GM12873 (cell line): Measurements from ENCODE around the gene AKAP12.

ENCODE experiments used
- TF ChIP-seq, protein P1 (sequence below): IDR thresholded peaks from 2 replicates; pipeline ENCODE4 v1.5.1; 2012; ENCODE audit warnings: low read depth, mild to moderate bottlenecking, moderate library complexity, low read length, control low read depth; ENCODE audit not compliant: insufficient read depth; ENCODE audit errors: missing control alignments

Gene AKAP12

DNA sequence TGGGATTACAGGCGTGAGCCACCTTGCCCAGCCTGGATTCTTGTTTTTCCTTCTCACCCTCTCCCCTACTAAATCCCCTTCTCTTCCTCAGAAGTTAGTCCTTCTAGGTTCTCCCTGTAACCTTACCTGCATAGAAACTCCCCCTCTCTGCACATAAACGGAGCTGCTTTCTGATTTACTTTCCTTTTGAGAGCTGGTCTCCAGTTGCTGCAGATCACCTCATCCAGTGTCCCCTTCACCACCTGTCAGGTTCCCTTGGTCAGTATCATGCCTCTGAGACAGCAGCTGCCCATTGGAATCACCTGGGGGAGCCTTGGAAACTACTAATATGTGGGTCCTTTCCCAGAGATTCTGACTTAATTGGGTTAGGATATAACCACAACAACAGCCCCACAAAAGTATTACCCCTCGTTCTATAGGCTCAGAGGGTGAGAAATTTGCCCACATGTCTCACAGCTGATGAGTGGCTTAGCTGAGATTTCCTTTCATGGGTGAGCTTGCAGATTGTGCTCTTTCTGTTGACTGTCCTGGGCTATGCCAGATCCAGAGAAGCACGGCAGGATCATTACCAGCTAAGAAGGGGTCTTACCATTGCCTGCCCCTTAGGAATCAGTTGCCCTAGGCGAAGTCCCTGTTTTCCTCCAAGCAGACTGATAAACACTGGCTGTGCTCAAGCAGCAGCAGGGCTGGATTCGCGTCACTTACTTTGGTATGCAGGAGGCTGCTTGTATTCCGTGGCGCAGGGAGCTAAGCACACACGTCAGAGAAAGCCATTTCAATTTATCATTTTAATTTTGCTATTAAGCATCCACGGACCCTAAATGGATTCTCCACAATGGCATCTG, 51.3 kb downstream of the AKAP12 start:
- TF ChIP-seq, protein P1, sequence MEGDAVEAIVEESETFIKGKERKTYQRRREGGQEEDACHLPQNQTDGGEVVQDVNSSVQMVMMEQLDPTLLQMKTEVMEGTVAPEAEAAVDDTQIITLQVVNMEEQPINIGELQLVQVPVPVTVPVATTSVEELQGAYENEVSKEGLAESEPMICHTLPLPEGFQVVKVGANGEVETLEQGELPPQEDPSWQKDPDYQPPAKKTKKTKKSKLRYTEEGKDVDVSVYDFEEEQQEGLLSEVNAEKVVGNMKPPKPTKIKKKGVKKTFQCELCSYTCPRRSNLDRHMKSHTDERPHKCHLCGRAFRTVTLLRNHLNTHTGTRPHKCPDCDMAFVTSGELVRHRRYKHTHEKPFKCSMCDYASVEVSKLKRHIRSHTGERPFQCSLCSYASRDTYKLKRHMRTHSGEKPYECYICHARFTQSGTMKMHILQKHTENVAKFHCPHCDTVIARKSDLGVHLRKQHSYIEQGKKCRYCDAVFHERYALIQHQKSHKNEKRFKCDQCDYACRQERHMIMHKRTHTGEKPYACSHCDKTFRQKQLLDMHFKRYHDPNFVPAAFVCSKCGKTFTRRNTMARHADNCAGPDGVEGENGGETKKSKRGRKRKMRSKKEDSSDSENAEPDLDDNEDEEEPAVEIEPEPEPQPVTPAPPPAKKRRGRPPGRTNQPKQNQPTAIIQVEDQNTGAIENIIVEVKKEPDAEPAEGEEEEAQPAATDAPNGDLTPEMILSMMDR: no peak

DNA sequence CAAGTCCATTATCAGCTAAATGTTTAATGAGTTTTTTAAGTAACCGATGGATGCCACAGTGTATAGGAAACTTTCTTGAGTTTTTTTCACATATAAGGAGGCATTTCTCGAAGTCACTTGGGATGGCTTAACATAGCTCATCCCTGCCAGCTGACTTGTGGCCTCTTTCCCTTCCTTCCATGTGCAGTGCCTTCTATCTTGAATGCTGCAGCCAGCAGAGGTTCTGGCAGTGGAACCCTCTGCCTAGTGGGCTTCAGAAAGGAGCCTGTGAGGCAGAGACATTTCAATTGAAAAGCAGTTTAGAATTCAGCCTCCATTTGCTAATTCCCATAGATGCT, 51.9 kb downstream of the AKAP12 start:
- TF ChIP-seq, protein P1: no peak

DNA sequence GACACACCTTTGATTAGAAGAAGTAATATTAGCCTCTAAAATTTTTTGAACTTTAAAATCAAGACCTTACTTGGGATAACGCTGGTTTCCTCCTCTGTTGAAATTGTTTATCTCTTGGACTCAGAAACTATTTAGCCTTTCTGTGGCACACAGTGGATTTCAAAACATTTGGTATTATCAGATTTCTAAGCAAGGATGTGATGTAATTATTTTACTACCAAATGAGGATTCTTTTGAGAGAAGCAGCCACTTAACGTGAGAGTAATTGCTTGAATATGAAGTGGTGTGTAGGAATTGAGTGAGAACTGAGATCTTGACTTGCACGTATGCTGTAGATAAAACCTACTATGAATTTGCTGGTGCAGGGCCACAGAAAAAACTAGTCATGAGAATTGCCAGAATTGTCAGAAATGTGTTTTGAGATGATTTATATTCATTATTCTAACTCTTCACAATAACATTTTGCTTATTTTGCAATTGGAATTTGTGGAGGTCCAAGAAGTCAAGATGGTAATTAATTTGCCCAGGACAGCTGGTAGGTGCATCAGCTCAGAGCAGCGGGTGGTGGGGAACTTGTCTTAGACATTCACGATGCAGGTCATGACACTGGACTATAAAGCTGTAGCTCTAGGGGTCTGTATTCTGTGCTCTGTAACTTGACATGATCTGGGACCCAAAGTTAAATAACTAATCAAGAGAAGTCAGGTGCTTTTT, 53.4 kb downstream of the AKAP12 start:
- TF ChIP-seq, protein P1: no peak

DNA sequence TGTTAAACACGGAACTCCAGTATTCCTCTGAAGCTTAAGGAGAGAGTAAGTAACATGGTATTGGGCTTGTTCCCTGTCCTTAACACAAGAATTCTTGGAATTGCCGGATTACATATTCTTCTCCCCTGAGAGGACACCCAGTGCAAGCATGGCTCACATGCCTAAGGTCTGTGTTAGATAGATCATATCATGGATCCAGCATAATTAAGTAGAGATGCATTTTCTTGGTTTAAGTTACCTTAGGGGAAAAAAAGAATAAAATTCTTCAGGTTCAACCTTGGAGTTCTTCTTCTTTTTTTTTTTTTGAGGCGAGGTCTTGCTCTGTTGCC, 53.9 kb downstream of the AKAP12 start:
- TF ChIP-seq, protein P1: no peak

DNA sequence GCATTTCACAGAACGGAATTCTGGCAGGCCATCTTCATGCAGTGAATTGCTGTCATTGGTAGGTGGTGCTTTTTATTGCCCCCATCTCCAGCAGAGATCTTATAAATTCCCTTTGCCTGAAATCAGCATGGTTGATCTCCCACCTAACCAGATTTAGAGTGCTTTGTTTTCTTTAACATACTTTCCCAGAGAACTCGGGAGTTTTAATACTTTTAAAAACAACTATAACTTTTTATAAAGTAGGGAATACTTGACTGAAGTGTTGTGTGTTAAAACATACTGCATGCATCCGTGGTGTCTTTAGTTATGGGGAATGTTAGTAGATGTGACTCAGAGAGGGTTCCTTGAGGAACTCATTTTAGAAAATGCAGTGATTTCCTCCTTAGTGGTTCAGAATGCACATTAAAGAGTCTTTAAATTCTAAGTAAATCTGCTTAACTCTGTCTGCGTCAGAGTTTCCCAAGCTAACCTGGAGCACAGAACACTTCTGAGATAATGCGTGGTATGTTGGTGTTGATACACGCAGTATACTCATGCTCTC, 54.9 kb downstream of the AKAP12 start:
- TF ChIP-seq, protein P1: no peak

DNA sequence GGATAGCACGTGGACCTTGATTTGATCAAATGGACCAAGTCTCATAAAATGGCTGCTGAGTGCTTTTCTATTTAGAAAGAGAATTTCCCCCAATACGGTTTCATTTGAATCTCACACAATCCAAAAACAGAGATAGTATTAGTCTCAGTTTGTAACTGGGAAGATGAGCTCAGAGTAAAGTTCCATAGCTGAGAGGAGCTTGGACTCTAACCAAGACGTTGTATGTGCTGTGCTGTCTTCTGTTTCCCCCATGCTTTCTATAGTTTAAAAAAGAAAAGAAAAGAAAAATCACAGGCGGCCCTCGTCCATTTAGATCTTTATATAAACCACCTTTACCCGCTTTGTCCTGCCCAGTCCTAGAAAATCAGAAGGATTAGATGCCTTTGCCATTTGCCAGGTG, 58.1 kb downstream of the AKAP12 start:
- TF ChIP-seq, protein P1: no peak

DNA sequence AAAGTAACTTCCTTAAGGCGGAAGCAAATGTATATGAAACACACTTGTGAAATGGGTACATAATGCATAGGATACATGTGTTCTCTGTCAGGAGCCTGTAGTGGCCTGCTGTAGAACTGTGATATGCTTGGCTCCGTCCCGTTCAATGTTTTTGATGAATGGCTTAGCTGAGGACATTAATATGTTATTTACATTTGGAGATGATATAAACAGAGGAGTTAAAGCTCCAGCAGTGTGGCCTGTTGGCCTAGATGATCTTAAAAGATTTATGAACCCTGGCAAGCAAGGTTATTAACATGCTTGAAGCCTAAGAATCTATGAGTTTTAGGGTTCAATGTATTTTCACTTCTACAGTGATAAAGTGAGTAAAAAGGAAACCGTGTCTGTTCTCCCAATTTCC, 59.2 kb downstream of the AKAP12 start:
- TF ChIP-seq, protein P1: no peak
